GM23248 (cell line): ENCODE data around the gene ALDH1A2. TPM values are rescaled to one million over a fixed set of nuclear protein-coding genes. Genes with fewer than 3 reads are reported as not detected.

ENCODE experiments used
- DNase-seq: peaks from one replicate; pipeline ENCODE4 v3.0.0-alpha.2; 2015
- H2AFZ ChIP-seq: fragments of 200-600 bp; sonication (generic); 2 replicates; pipeline ENCODE4 v1.6.1; 2016; ENCODE audit warnings: antibody characterized with exemption
- H3F3A ChIP-seq: fragments of 200-600 bp; sonication (generic); 2 replicates; pipeline ENCODE4 v1.6.1; 2016; ENCODE audit warnings: mild to moderate bottlenecking, antibody characterized with exemption, mixed run types; ENCODE audit not compliant: insufficient read depth
- H3K27ac ChIP-seq: fragments of 200-600 bp; sonication (generic); 2 replicates; pipeline ENCODE4 v1.5.1; 2016; ENCODE audit warnings: mild to moderate bottlenecking
- H3K27me3 ChIP-seq: fragments of 200-600 bp; sonication (generic); replicated peaks from 2 replicates; pipeline ENCODE4 v1.6.1; 2016; ENCODE audit warnings: mild to moderate bottlenecking; ENCODE audit not compliant: insufficient read depth
- H3K36me3 ChIP-seq: fragments of 200-600 bp; sonication (generic); 2 replicates; pipeline ENCODE4 v1.6.1; 2016; ENCODE audit warnings: low read depth, mild to moderate bottlenecking
- H3K4me1 ChIP-seq: fragments of 200-600 bp; sonication (generic); 2 replicates; pipeline ENCODE4 v1.6.1; 2016; ENCODE audit warnings: mild to moderate bottlenecking; ENCODE audit not compliant: insufficient read depth
- H3K4me2 ChIP-seq: fragments of 200-600 bp; sonication (generic); one replicate; pipeline ENCODE4 v1.6.1; 2016; ENCODE audit warnings: mild to moderate bottlenecking; ENCODE audit not compliant: unreplicated experiment
- H3K4me3 ChIP-seq: fragments of 200-600 bp; sonication (generic); 2 replicates; pipeline ENCODE4 v1.5.1; 2016; ENCODE audit warnings: mild to moderate bottlenecking
- H3K79me2 ChIP-seq: fragments of 200-600 bp; sonication (generic); 2 replicates; pipeline ENCODE4 v1.6.1; 2016; ENCODE audit warnings: mild to moderate bottlenecking; ENCODE audit not compliant: insufficient read depth
- H3K9ac ChIP-seq: fragments of 200-600 bp; sonication (generic); 2 replicates; pipeline ENCODE4 v1.6.1; 2016; ENCODE audit warnings: mild to moderate bottlenecking
- H3K9me2 ChIP-seq: fragments of 200-600 bp; sonication (generic); 2 replicates; pipeline ENCODE4 v1.6.1; 2016; ENCODE audit warnings: mixed run types, mild to moderate bottlenecking, moderate library complexity; ENCODE audit not compliant: insufficient read depth
- H3K9me3 ChIP-seq: fragments of 200-600 bp; sonication (generic); one replicate; pipeline ENCODE4 v1.6.1; 2017; ENCODE audit warnings: low read depth
- H4K20me1 ChIP-seq: fragments of 200-600 bp; sonication (generic); 2 replicates; pipeline ENCODE4 v1.6.0; 2016; ENCODE audit not compliant: insufficient read depth
- EZH2 ChIP-seq: fragments of 200-600 bp; sonication (generic); IDR thresholded peaks from 2 replicates; pipeline ENCODE4 v1.6.1; 2018; ENCODE audit warnings: antibody characterized with exemption, mild to moderate bottlenecking; ENCODE audit not compliant: insufficient read depth, poor library complexity, severe bottlenecking
- EZH2phosphoT487 ChIP-seq: fragments of 200-600 bp; sonication (generic); IDR thresholded peaks from 2 replicates; pipeline ENCODE4 v1.6.1; 2018; ENCODE audit warnings: antibody characterized with exemption, moderate library complexity, mild to moderate bottlenecking, low read depth; ENCODE audit not compliant: insufficient read depth
- WGBS, 2 experiments: methylation state at CpG; one replicate each; pipeline ENCODE4 v1.1.6; 2015 to 2017; ENCODE audit warnings: low lambda C conversion rate in 2 of 2, low coverage in 1 of 2; ENCODE audit errors: missing lambda C conversion rate in 2 of 2; 5-methylcytosine and 5-hydroxymethylcytosine counted together
- in situ Hi-C: fragments of 300-500 bp; cut with MboI; formaldehyde crosslinking; loops from 2 replicates; pipeline ENCODE4 v1.15.0; 2020
- polyA plus RNA-seq: library from polyadenylated mRNA; unstranded; fragments of >200 nt; fragmentation: Nextera tagmentation; extraction: Ambion mirVana; gene quantifications from 2 replicates; pipeline ENCODE4 v1.2.1, GENCODE V29; 2016
- total RNA-seq: library from RNA; depleted of rRNA; stranded (reverse); fragments of >200 nt; shearing (Covaris generic); gene quantifications from 2 replicates; pipeline ENCODE4 v1.2.3, GENCODE V29; 2014

ALDH1A2 gene
- total and polyA plus RNA-seq, 2 experiments from 2014 or later, result 0.11 to 0.68 TPM

DNA sequence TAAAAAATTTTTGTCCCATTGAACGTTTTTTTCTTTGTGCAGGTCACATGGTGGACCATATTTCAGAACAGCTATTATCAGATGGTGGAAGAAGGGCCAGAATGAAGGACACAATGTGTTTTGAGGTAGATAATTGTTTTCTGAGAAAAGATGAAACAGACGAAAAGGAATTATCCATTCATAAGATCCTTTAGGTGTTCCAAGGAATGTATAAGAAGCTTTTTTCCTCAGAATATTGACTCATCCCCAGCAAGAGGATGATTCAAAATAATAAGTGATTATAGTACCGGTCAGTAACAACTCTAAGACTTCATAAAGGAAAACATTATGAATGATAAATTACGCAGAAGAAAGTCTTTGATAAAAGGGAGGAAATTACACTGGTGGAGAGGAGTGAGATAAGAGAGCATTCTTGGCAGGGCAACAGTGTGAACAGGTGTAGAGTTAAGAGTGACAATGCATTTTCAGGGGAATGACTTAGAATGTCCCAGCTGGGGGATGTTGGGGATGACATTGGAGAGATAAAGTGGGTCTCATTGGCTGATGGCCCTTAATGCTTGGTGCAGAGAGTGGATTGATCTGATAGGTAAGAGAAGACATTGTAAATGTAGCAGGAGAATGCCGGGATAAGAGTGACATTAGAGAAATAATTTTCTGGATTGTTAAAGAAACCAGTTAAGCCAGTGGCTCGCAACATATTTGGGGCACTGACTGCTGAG, 45.6 kb upstream of the ALDH1A2 start:
- no peak for TF ChIP-seq EZH2
- no peak for TF ChIP-seq EZH2phosphoT487
- peaks cover 11% of the 10 kb centered on the region for H3K27me3 ChIP-seq
- in situ Hi-C loops, result no loop called here
- H3K4me3 ChIP-seq, result no peak overlapping the region
- H3K4me1 ChIP-seq, result no peaks in the 10 kb centered on the region
- H3K79me2 ChIP-seq, result no peaks in the 10 kb centered on the region
- no peak overlapping the region for H2AFZ ChIP-seq
- H3K36me3 ChIP-seq, result no peaks in the 10 kb centered on the region
- H3K9me2 ChIP-seq, result no peaks in the 10 kb centered on the region
- 68 to 72% methylated on average over 6 of the region's 6 CpGs for WGBS, 2 experiments
- H3K9me3 ChIP-seq, result no peaks in the 10 kb centered on the region
- no peak overlapping the region for H3K9ac ChIP-seq
- H3F3A ChIP-seq, result no peaks in the 10 kb centered on the region
- H3K4me2 ChIP-seq, result no peak overlapping the region
- no peak overlapping the region for H3K27ac ChIP-seq
- no peaks in the 10 kb centered on the region for H4K20me1 ChIP-seq
- DNase-seq, result no peak

DNA sequence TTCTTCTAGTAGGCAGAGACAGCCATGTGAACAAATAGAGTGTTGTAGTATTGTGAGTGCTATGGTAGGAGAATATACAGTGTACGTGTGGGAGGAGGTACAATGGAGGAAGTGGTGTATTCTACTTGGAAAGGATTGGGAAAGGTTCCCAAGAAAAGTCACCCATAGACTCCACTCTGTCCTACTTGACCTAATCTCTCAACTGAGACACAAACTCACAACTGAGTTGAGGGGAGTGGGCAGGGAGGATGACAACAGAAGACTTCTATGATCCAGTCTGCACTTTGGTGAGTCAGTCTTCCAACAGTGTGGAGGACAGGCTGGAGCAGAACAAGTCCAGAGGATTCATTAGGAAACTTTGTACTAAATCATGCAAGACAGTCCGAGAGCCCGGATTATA, 43.9 kb upstream of the ALDH1A2 start:
- TF ChIP-seq EZH2 (no peak), EZH2phosphoT487 (no peak)
- Histone ChIP-seq H3K27ac (no peak overlapping the region), H3K4me2 (no peak overlapping the region), H3K9me3 (no peaks in the 10 kb centered on the region), H3F3A (no peaks in the 10 kb centered on the region), H2AFZ (no peak overlapping the region), H3K36me3 (no peaks in the 10 kb centered on the region), H3K9me2 (no peaks in the 10 kb centered on the region), H3K4me3 (no peak overlapping the region), H4K20me1 (no peaks in the 10 kb centered on the region), H3K4me1 (no peaks in the 10 kb centered on the region), H3K9ac (no peak overlapping the region), H3K79me2 (no peaks in the 10 kb centered on the region), H3K27me3 (peaks cover 16% of the 10 kb centered on the region)
- in situ Hi-C loops, result no loop called here
- DNase-seq, result no peak
- 62 to 71% methylated on average over 3 of the region's 3 CpGs for WGBS, 2 experiments

DNA sequence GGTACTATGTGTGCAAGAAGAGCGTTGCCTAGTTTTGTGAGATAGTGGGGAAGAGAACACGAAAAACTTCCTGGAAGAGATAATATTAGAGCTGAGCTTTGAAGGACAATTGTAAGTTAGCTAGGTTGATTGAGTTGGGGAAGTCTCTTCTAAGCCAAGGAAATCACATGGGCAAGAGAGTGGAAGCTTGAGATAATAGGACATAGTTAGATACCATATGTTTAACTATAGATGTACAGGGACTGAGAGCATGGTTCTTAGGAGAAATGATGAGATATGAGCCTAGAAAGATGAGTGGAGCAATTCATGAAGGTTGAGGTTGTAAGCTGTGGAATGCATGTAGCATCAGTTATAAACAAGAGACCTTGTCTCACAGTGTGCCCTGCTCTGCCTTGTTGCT, 42.6 kb upstream of the ALDH1A2 start:
- Histone ChIP-seq H3K79me2 (no peaks in the 10 kb centered on the region), H3K36me3 (no peaks in the 10 kb centered on the region), H3K27ac (no peak overlapping the region), H3K4me3 (no peak overlapping the region), H3K4me1 (no peaks in the 10 kb centered on the region), H2AFZ (no peak overlapping the region), H3K9me2 (no peaks in the 10 kb centered on the region), H3K27me3 (peaks cover 16% of the 10 kb centered on the region), H3F3A (no peaks in the 10 kb centered on the region), H3K4me2 (no peak overlapping the region), H3K9ac (no peak overlapping the region), H4K20me1 (no peaks in the 10 kb centered on the region), H3K9me3 (no peaks in the 10 kb centered on the region)
- WGBS, 2 experiments, result 63 to 71% methylated on average over 2 of the region's 2 CpGs
- TF ChIP-seq EZH2 (no peak), EZH2phosphoT487 (no peak)
- DNase-seq, result no peak
- in situ Hi-C loops, result no loop called here

GRCh38 chr15:58103482-58103881, 38.0 kb upstream of the ALDH1A2 start:
- Histone ChIP-seq H3K27ac (no peak overlapping the region), H3K79me2 (no peaks in the 10 kb centered on the region), H4K20me1 (no peaks in the 10 kb centered on the region), H3K27me3 (peaks cover 7% of the 10 kb centered on the region), H3K9me2 (no peaks in the 10 kb centered on the region), H3K36me3 (no peaks in the 10 kb centered on the region), H3K4me2 (no peak overlapping the region), H3K4me3 (no peak overlapping the region), H3K4me1 (no peaks in the 10 kb centered on the region), H3F3A (no peaks in the 10 kb centered on the region), H3K9me3 (no peaks in the 10 kb centered on the region), H3K9ac (no peak overlapping the region), H2AFZ (no peak overlapping the region)
- in situ Hi-C loops, result no loop called here
- no peak for DNase-seq
- no peak for TF ChIP-seq EZH2
- no peak for TF ChIP-seq EZH2phosphoT487

- in situ Hi-C loops, result no loop called here
Measured at GRCh38 chr15:58096529-58097084, 31.1 kb upstream of the ALDH1A2 start.

More at GRCh38 chr15:58096529-58097084, 31.1 kb upstream of the ALDH1A2 start:
- no peaks in the 10 kb centered on the region for H3K9me3 ChIP-seq
- H3K27me3 ChIP-seq, result no peaks in the 10 kb centered on the region
- no peaks in the 10 kb centered on the region for H3K79me2 ChIP-seq
- H3K36me3 ChIP-seq, result no peaks in the 10 kb centered on the region
- H2AFZ ChIP-seq, result no peak overlapping the region
- DNase-seq, result no peak
- H4K20me1 ChIP-seq, result no peaks in the 10 kb centered on the region
- H3F3A ChIP-seq, result no peaks in the 10 kb centered on the region
- WGBS, 2 experiments, result 60 to 64% methylated on average over 6 of the region's 6 CpGs
- H3K9ac ChIP-seq, result no peak overlapping the region
- H3K4me3 ChIP-seq, result no peak overlapping the region
- no peaks in the 10 kb centered on the region for H3K4me1 ChIP-seq
- TF ChIP-seq EZH2phosphoT487, result no peak
- no peak for TF ChIP-seq EZH2
- no peaks in the 10 kb centered on the region for H3K9me2 ChIP-seq
- H3K4me2 ChIP-seq, result no peak overlapping the region
- no peak overlapping the region for H3K27ac ChIP-seq
